ENCODE results near the gene GRIK2.

DNA sequence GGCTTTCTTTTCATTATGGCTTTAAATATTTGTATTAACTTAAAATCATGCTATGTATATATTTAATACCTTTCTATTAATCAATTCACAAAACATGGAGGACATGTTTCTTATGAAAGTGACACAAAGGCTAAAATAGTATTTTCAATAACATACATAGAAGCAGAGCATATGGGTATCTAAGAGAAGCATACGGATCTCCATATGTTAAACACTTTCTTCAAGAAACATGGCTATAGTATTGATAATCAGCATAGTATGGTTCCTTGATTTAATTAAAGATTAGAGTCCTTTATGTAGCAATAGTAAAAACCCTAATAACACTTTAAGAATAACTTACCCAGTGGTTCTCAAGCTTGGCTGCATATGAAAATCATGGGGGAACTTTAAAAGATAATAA is 58.5 kb downstream of the GRIK2 start:
- TF ChIP-seq EZH2 (IDR thresholded peaks at IDR 0.05; ENCODE audit: insufficient read depth, poor library complexity, severe bottlenecking) = no peak
- TF ChIP-seq EZH2phosphoT487 (IDR thresholded peaks at IDR 0.05; ENCODE audit: insufficient read depth, low read depth) = no peak
